GM12878 (cell line): ENCODE results near the gene ARFIP1. TPM values are rescaled to one million over a fixed set of nuclear protein-coding genes. Genes with fewer than 3 reads are reported as not detected.

Experiments
- ATAC-seq: fragments of 200-7000 bp; cut with Tn5 transposase; 3 replicates; pipeline ENCODE4 v1.9.1; 2020; ENCODE audit warnings: mild to moderate bottlenecking, moderate library complexity
- BruUV-seq: library from RNA; stranded (reverse); fragments of 400-500 nt; replicated peaks from 2 replicates; lab custom pipeline; 2021; lab: Mats Ljungman, UMichigan
- CTCF ChIA-PET: fragments of 300-600 bp; sonication (Branson Sonifier 250); formaldehyde crosslinking; extraction: SDS; loops from one replicate; lab custom pipeline; 2021; ENCODE audit warnings: inconsistent platforms; lab: Yijun Ruan, JAX
- POLR2A ChIA-PET: fragments of 350-600 bp; formaldehyde crosslinking; extraction: SDS; loops from one replicate; lab custom pipeline; 2021; ENCODE audit warnings: inconsistent platforms; lab: Charles Lee
- RAD21 ChIA-PET: fragments of 300-600 bp; sonication (Branson Sonifier 250); formaldehyde crosslinking; loops from one replicate; lab custom pipeline; 2023; ENCODE audit warnings: antibody characterized with exemption; ENCODE audit not compliant: unreplicated experiment; lab: Charles Lee
- SMC1A ChIA-PET: fragments of 300-600 bp; sonication (Branson Sonifier 250); formaldehyde crosslinking; loops from one replicate; lab custom pipeline; 2023; ENCODE audit not compliant: unreplicated experiment, uncharacterized antibody; lab: Charles Lee
- DNase-seq: peaks from one replicate; pipeline ENCODE4 v3.0.0-alpha.2; 2011; ENCODE audit warnings: low read depth, low spot score
- FAIRE-seq: peaks from 3 replicates; lab custom pipeline; 2011; peaks lifted over from hg19 to GRCh38; lab: Jason Lieb, UNC
- H2AFZ ChIP-seq: 2 replicates; pipeline ENCODE4 v1.6.0; 2011; ENCODE audit warnings: low read depth, low read length, control low read depth; ENCODE audit not compliant: control insufficient read depth
- H3K27ac ChIP-seq: 2 replicates; pipeline ENCODE4 v1.5.1; 2011; ENCODE audit warnings: control low read depth; ENCODE audit not compliant: control insufficient read depth, insufficient read depth
- H3K27me3 ChIP-seq, 2 experiments: replicated peaks in 1 of 2; 2 replicates each; pipeline versions ENCODE4 v1.6.0 to v1.6.1; 2011; ENCODE audit warnings: low read length in 1 of 2; ENCODE audit not compliant: control insufficient read depth in 2 of 2, insufficient read depth in 2 of 2
- H3K36me3 ChIP-seq, 2 experiments: 2 replicates each; pipeline ENCODE4 v1.5.1; 2011; ENCODE audit warnings: low read length in 1 of 2; ENCODE audit not compliant: control insufficient read depth in 2 of 2, insufficient read depth in 2 of 2
- H3K4me1 ChIP-seq: 2 replicates; pipeline ENCODE4 v1.6.1; 2011; ENCODE audit warnings: mild to moderate bottlenecking, low read length, moderate library complexity, mixed read lengths; ENCODE audit not compliant: control insufficient read depth, insufficient read depth
- H3K4me2 ChIP-seq: 2 replicates; pipeline ENCODE4 v1.6.0; 2011; ENCODE audit warnings: control low read depth; ENCODE audit not compliant: control insufficient read depth, insufficient read depth
- H3K4me3 ChIP-seq: fragments of 200-600 bp; sonication (generic); 2 replicates; pipeline ENCODE4 v1.5.1; 2016
- H3K79me2 ChIP-seq: 2 replicates; pipeline ENCODE4 v1.6.0; 2011; ENCODE audit warnings: low read length; ENCODE audit not compliant: control insufficient read depth, insufficient read depth
- H3K9ac ChIP-seq: 2 replicates; pipeline ENCODE4 v1.8.0; 2011; ENCODE audit warnings: low read length, control low read depth, mixed read lengths; ENCODE audit not compliant: control insufficient read depth, insufficient read depth
- H3K9me3 ChIP-seq: replicated peaks from 3 replicates; pipeline ENCODE4 v1.5.1; 2011; ENCODE audit warnings: mild to moderate bottlenecking, low read length; ENCODE audit not compliant: control insufficient read depth, insufficient read depth
- H4K20me1 ChIP-seq: 2 replicates; pipeline ENCODE4 v1.6.0; 2011; ENCODE audit not compliant: control insufficient read depth, insufficient read depth
- BRCA1 ChIP-seq: IDR thresholded peaks from 2 replicates; pipeline ENCODE4 v1.6.1; 2011; ENCODE audit warnings: low read depth, low read length, improper control_type of control experiment
- CBX5 ChIP-seq: sonication (generic); IDR thresholded peaks from 2 replicates; pipeline ENCODE4 v1.6.1; 2016; ENCODE audit warnings: low read depth, moderate library complexity, mild to moderate bottlenecking, inconsistent platforms
- CTCF ChIP-seq, 3 experiments: IDR thresholded peaks in 2 of 3; conservative IDR thresholded peaks in 1 of 3; 2 replicates each; pipeline ENCODE4 v1.5.1; 2011; ENCODE audit warnings: low read depth in 3 of 3, low read length in 3 of 3, mild to moderate bottlenecking in 3 of 3, control low read depth in 2 of 3, moderate library complexity in 2 of 3, inconsistent platforms in 1 of 3, mixed read lengths in 1 of 3; ENCODE audit not compliant: control insufficient read depth in 2 of 3, insufficient read depth in 1 of 3; ENCODE audit errors: extremely low read depth in 1 of 3
- LARP7 ChIP-seq: fragments of 450-650 bp; IDR thresholded peaks from 2 replicates; pipeline ENCODE4 v1.6.1; 2017; ENCODE audit warnings: mild to moderate bottlenecking
- PAX8 ChIP-seq: fragments of 450-650 bp; IDR thresholded peaks from 2 replicates; pipeline ENCODE4 v1.6.1; 2017; ENCODE audit warnings: mild to moderate bottlenecking, moderate library complexity
- RAD21 ChIP-seq: IDR thresholded peaks from 2 replicates; pipeline ENCODE4 v1.6.1; 2011; ENCODE audit warnings: mild to moderate bottlenecking, low read depth, low read length, moderate library complexity; ENCODE audit not compliant: insufficient read depth
- RB1 ChIP-seq: fragments of 450-650 bp; formaldehyde crosslinking; IDR thresholded peaks from 2 replicates; pipeline ENCODE4 v1.6.1; 2017; ENCODE audit warnings: mild to moderate bottlenecking, borderline replicate concordance
- SIX5 ChIP-seq: IDR thresholded peaks from 2 replicates; pipeline ENCODE4 v1.6.1; 2011; ENCODE audit warnings: mild to moderate bottlenecking, low read depth, low read length, moderate library complexity; ENCODE audit not compliant: severe bottlenecking
- SMARCA5 ChIP-seq: fragments of 450-650 bp; IDR thresholded peaks from 2 replicates; pipeline ENCODE4 v1.6.1; 2017; ENCODE audit warnings: mild to moderate bottlenecking
- SMC3 ChIP-seq: IDR thresholded peaks from 2 replicates; pipeline ENCODE4 v1.6.1; 2011; ENCODE audit warnings: low read length, improper control_type of control experiment, borderline replicate concordance
- TCF3 ChIP-seq: IDR thresholded peaks from 2 replicates; pipeline ENCODE4 v1.6.1; 2012; ENCODE audit warnings: low read depth, mild to moderate bottlenecking, low read length, borderline replicate concordance; ENCODE audit not compliant: insufficient read depth
- USF1 ChIP-seq: IDR thresholded peaks from 2 replicates; pipeline ENCODE4 v1.6.1; 2011; ENCODE audit warnings: borderline replicate concordance, low read depth, mild to moderate bottlenecking, moderate library complexity, mixed read lengths, low read length; ENCODE audit not compliant: insufficient read depth; ENCODE audit errors: extremely low read length
- WGBS: methylation state at CpG from one replicate; pipeline ENCODE4 v1.1.6; 2016; ENCODE audit warnings: low lambda C conversion rate; ENCODE audit not compliant: insufficient replicate concordance, insufficient coverage; ENCODE audit errors: missing lambda C conversion rate; 5-methylcytosine and 5-hydroxymethylcytosine counted together
- in situ Hi-C: fragments of 300-500 bp; cut with MboI; formaldehyde crosslinking; loops from 9 replicates; pipeline ENCODE4 v1.14.3; 2018; ENCODE audit warnings: mixed read lengths
- intact Hi-C: fragments of 100-400 bp; cut with micrococcal nuclease; formaldehyde crosslinking; loops from one replicate; pipeline ENCODE4 v1.14.2; 2022; ENCODE audit not compliant: unreplicated experiment
- polyA plus RNA-seq, 11 experiments: library from polyadenylated mRNA; depleted of rRNA in 4 of 11; unstranded in 6 of 11; stranded (reverse) in 5 of 11; fragments of >200 nt; fragmentation: Nextera tagmentation in 4 of 11; fragmentation: Illumina TruSeq in 1 of 11; extraction: Ambion mirVana in 4 of 11; extraction: Trizol in 1 of 11; gene quantifications; 1 replicate in 1 of 11; 2 replicates in 10 of 11; pipeline versions ENCODE4 v1.2.1 to v1.2.3, GENCODE V29; 2011 to 2016; ENCODE audit warnings: inconsistent platforms in 2 of 11, missing spikeins in 2 of 11, low read depth in 1 of 11
- total RNA-seq, 4 experiments: library from RNA; depleted of rRNA in 3 of 4; stranded (reverse); fragments of >200 nt in 3 of 4; fragmentation: Illumina TruSeq in 1 of 4; extraction: Trizol in 1 of 4; gene quantifications; 2 replicates each; pipeline versions ENCODE4 v1.2.1 to v1.2.3, GENCODE V29; 2013 to 2021

The ARFIP1 gene
- total and polyA plus RNA-seq, 10 of the 15 experiments (the other 5 are each of a cell fraction or from before 2014, with no cell fraction given): 9.5 to 21.7 (median 15.4) TPM

GRCh38 chr4:152735396-152735859 is 44.3 kb upstream of the ARFIP1 start:
- Histone ChIP-seq H3K4me2 (no peak overlapping the region), H3K36me3 (no peaks in the 10 kb centered on the region), H3K27me3 (no peaks in the 10 kb centered on the region), H3K4me1 (peaks cover 8% of the 10 kb centered on the region; the same call in 1 of the 2 replicates), H3K4me3 (no peak overlapping the region), H2AFZ (no peak overlapping the region), H3K9me3 (no peaks in the 10 kb centered on the region), H3K27ac (no peak overlapping the region), H4K20me1 (no peaks in the 10 kb centered on the region), H3K9ac (no peak overlapping the region), H3K79me2 (no peaks in the 10 kb centered on the region)
- DNase-seq: peak; percentile 32
- CTCF ChIA-PET: interaction anchor here (0.5 to 5.7 kb wide), 51 partner anchors 8 to 514 kb away, joined by 3 to 105 read pairs (median 5); partner anchors contain the start of genes ARFIP1, TIGD4 and TMEM154
- SMC1A ChIA-PET: interaction anchor here (0.6 to 11.8 kb wide), 33 partner anchors 26 to 933 kb away, joined by 3 to 152 read pairs (median 5); partner anchors contain the start of gene TMEM154
- peak; percentile 81 for ATAC-seq
- POLR2A ChIA-PET: interaction anchor here (0.8 to 1.6 kb wide), 2 partner anchors 37 to 234 kb away, joined by 4 to 5 read pairs; no protein-coding TSS in a partner anchor
- intact Hi-C loops: loop anchor here (1.0 to 2.0 kb wide), 5 partner anchors 39 to 327 kb away; no protein-coding TSS in a partner anchor
- 0% methylated on average over 2 of the region's 2 CpGs for WGBS
- TF ChIP-seq SMARCA5 (0 out of 2 replicates have a peak, but pooled peaks have one; percentile 23), PAX8 (no peak), RAD21 (peak; percentile 85), CTCF (IDR thresholded peaks at IDR 0.05 in 2 of 3, conservative IDR thresholded peaks at IDR 0.05 in 1 of 3; ENCODE audit: control insufficient read depth in 2 of 3, extremely low read depth in 1 of 3, insufficient read depth in 1 of 3, low read depth in 3 of 3, low read length in 3 of 3) (peak; percentile 58 to 71 (median 60); a peak in 5 of 6 replicates), RB1 (peak; percentile 25; the same call in 1 of the 2 replicates), SIX5 (no peak), CBX5 (0 out of 2 replicates have a peak, but pooled peaks have one; percentile 40), TCF3 (no peak), LARP7 (no peak), BRCA1 (no peak), SMC3 (peak; percentile 84; the same call in 1 of the 2 replicates), USF1 (no peak)
- RAD21 ChIA-PET: interaction anchor here (0.6 to 4.6 kb wide), 25 partner anchors 13 to 391 kb away, joined by 3 to 56 read pairs (median 4); partner anchors contain the start of genes ARFIP1, FBXW7, TIGD4 and TMEM154
- no TSS peak for BruUV-seq
- in situ Hi-C loops: no loop called here
- peak; percentile 23 for FAIRE-seq
